Tibial artery (tissue), 4 donors: Measurements from ENCODE around the gene GPR155.

Source experiments
- DNase-seq, 2 donors: peaks; one replicate each; pipeline ENCODE4 v3.0.0-alpha.2; 2019
- H3K27ac ChIP-seq, 2 donors: fragments of 200-600 bp; sonication (generic) in 1 of 2; 1 replicate in 1 of 2; 2 replicates in 1 of 2; pipeline ENCODE4 v1.5.1; 2018 to 2019; ENCODE audit warnings: mild to moderate bottlenecking in 1 of 2
- H3K27me3 ChIP-seq, 2 donors: fragments of 200-600 bp; sonication (generic) in 1 of 2; one replicate each; pipeline versions ENCODE4 v1.5.1 to v1.6.0; 2016 to 2019
- H3K36me3 ChIP-seq, 3 donors: fragments of 200-600 bp; sonication (generic) in 2 of 3; one replicate each; pipeline ENCODE4 v1.5.1; 2016 to 2019; ENCODE audit warnings: mild to moderate bottlenecking in 2 of 3
- H3K4me1 ChIP-seq, 4 donors: fragments of 200-600 bp; sonication (generic) in 2 of 4; 1 replicate in 3 of 4; 2 replicates in 1 of 4; pipeline ENCODE4 v1.5.1; 2016 to 2019
- H3K4me3 ChIP-seq, 2 donors: fragments of 200-600 bp; sonication (generic) in 1 of 2; 1 replicate in 1 of 2; 2 replicates in 1 of 2; pipeline ENCODE4 v1.5.1; 2018 to 2019; ENCODE audit warnings: mild to moderate bottlenecking in 2 of 2
- H3K9me3 ChIP-seq, 3 donors: fragments of 200-600 bp; sonication (generic) in 1 of 3; one replicate each; pipeline ENCODE4 v1.5.1; 2016 to 2019
- intact Hi-C: fragments of 100-400 bp; cut with DNase I; formaldehyde crosslinking; loops from one replicate; pipeline ENCODE4 v1.15.0; 2023; ENCODE audit warnings: low total_unique reads
- TF ChIP-seq, protein P1 (sequence below), 2 experiments: fragments of 200-600 bp in 1 of 2; fragments of 450-650 bp in 1 of 2; IDR thresholded peaks; one replicate each; pipeline ENCODE4 v1.5.1; 2017 to 2019; ENCODE audit warnings: antibody characterized with exemption in 2 of 2, mild to moderate bottlenecking in 1 of 2, moderate library complexity in 1 of 2

The GPR155 gene

DNA sequence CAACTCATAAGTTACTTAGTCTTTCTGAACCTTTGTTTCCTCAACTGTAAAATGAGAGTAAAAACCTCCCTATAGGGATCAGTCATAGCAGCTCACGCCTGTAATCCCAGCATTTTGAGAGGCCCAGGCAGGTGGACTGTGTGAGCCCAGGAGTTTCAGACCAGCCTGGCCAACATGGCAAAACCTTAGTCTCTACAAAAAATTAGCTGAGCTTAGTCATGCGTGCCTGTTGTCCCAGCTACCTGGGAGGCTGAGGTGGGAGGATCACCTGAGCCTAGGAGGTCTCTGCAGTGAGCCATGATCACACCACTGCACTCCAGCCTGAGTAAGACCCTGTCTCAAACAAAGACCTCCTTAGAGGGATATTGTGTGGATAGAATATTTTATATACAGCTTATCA is 2.3 kb downstream of the GPR155 start:
- no peaks in the 10 kb centered on the region for H3K9me3 ChIP-seq
- H3K4me3 ChIP-seq: no peak overlapping the region
- no peaks in the 10 kb centered on the region for H3K27me3 ChIP-seq
- intact Hi-C loops: no loop called here
- no peak for DNase-seq
- H3K4me1 ChIP-seq: peaks cover 0 to 15% (median 1%) of the 10 kb centered on the region in 4 donors
- peak overlapping the region in 1 of 2 donors; percentile 13 for H3K27ac ChIP-seq
- H3K36me3 ChIP-seq: peaks cover 0 to 9% (median 4%) of the 10 kb centered on the region in 3 donors
- TF ChIP-seq, protein P1, sequence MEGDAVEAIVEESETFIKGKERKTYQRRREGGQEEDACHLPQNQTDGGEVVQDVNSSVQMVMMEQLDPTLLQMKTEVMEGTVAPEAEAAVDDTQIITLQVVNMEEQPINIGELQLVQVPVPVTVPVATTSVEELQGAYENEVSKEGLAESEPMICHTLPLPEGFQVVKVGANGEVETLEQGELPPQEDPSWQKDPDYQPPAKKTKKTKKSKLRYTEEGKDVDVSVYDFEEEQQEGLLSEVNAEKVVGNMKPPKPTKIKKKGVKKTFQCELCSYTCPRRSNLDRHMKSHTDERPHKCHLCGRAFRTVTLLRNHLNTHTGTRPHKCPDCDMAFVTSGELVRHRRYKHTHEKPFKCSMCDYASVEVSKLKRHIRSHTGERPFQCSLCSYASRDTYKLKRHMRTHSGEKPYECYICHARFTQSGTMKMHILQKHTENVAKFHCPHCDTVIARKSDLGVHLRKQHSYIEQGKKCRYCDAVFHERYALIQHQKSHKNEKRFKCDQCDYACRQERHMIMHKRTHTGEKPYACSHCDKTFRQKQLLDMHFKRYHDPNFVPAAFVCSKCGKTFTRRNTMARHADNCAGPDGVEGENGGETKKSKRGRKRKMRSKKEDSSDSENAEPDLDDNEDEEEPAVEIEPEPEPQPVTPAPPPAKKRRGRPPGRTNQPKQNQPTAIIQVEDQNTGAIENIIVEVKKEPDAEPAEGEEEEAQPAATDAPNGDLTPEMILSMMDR (IDR thresholded peaks at IDR 0.05): no peak

DNA sequence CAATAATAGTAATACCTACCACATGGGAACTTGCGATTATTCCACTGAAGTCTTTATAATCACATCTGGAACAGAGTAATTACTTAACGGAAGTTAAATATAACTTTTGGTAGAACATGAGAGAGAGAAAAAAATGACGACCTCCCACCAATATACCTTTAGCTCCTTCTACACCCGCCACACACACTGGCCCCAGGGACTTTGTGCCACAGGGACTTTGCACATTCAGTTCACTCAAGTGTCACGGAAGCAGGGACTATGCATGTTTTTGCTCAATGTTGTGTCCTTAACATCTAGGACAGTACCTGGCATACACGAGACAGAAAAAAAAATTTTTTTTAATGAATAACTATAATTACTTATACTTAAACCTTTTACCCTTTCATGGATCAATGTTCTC is 4.0 kb downstream of the GPR155 start:
- intact Hi-C loops: no loop called here
- H3K4me1 ChIP-seq: peaks cover 0 to 15% (median 1%) of the 10 kb centered on the region in 4 donors
- H3K36me3 ChIP-seq: peaks cover 0 to 9% (median 4%) of the 10 kb centered on the region in 3 donors
- no peak overlapping the region for H3K27ac ChIP-seq
- no peaks in the 10 kb centered on the region for H3K9me3 ChIP-seq
- DNase-seq: no peak
- TF ChIP-seq, protein P1 (IDR thresholded peaks at IDR 0.05): no peak
- no peaks in the 10 kb centered on the region for H3K27me3 ChIP-seq
- H3K4me3 ChIP-seq: no peak overlapping the region

DNA sequence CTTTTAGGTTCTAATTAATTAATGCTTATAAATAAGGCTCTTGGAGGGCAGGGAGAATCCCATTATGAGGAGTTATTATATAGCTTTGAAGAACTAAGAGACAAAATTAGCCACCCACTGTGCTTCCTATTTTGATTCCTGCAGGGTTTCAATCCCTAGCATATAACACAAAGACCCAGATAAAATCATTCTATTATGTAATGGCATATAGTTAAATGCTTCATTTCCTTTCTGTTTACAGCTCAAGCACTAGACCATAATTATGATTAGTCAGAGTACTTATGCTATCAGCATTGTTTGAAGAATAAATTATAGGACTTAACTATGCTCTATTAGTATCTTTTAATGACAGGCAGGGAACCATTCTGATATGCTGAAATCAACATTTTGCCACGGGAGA is 9.1 kb downstream of the GPR155 start:
- intact Hi-C loops: no loop called here
- H3K27me3 ChIP-seq: no peaks in the 10 kb centered on the region
- TF ChIP-seq, protein P1 (IDR thresholded peaks at IDR 0.05): no peak
- peaks cover 0 to 9% (median 4%) of the 10 kb centered on the region in 3 donors for H3K36me3 ChIP-seq
- H3K4me1 ChIP-seq: no peaks in the 10 kb centered on the region
- DNase-seq: no peak
- no peak overlapping the region for H3K4me3 ChIP-seq
- H3K9me3 ChIP-seq: no peaks in the 10 kb centered on the region
- H3K27ac ChIP-seq: no peak overlapping the region

DNA sequence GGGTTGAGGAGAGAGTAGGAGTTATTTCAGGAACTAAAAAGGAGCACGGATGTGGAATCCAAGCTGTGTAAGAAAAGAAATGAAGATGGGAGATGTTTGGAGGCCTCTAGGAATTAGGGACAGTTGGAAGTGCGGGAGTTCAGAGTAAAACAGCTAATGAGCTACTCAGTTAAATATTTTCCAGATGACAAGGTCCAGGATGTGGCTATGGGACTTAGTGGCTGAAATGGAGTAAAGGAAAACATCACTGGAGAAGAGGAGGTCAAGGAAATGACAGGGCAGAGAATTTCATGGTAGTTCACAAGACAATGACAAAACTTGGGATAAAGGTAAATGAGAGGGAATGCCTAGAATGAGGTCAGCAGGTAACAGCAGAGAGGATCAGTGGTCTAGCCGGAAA is 13.0 kb downstream of the GPR155 start:
- no peak for DNase-seq
- Histone ChIP-seq H3K36me3 (no peaks in the 10 kb centered on the region), H3K4me3 (no peak overlapping the region), H3K27me3 (no peaks in the 10 kb centered on the region), H3K9me3 (no peaks in the 10 kb centered on the region), H3K4me1 (no peaks in the 10 kb centered on the region), H3K27ac (no peak overlapping the region)
- TF ChIP-seq, protein P1 (IDR thresholded peaks at IDR 0.05): no peak
- intact Hi-C loops: no loop called here

DNA sequence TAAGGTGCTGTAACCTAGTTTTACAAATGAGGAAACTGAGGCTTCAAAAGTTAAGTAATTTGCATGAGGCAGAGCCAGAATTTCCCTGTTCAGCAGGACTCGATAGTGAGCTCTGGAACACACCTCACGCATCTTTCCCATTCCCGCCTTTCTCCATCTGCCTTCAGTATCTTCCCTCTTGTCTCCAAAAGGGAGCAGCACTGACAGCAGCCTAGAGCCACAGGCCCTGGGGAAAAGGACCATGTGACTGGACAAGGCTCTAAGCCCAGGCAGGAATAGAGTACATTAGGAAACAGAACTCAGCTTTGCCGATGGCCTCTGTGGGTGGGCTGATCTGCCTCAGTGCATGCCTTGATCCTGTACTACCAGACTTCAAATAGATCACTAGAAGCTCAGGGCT is 21.5 kb downstream of the GPR155 start:
- H3K4me3 ChIP-seq: no peak overlapping the region
- H3K9me3 ChIP-seq: no peaks in the 10 kb centered on the region
- TF ChIP-seq, protein P1 (IDR thresholded peaks at IDR 0.05): no peak
- H3K4me1 ChIP-seq: no peaks in the 10 kb centered on the region
- no peaks in the 10 kb centered on the region for H3K27me3 ChIP-seq
- no peak for DNase-seq
- intact Hi-C loops: loop anchor here (10.0 kb wide), 2 partner anchors 139 to 229 kb away; no protein-coding TSS in a partner anchor
- no peak overlapping the region for H3K27ac ChIP-seq
- H3K36me3 ChIP-seq: peaks cover 0 to 7% (median 4%) of the 10 kb centered on the region in 3 donors

DNA sequence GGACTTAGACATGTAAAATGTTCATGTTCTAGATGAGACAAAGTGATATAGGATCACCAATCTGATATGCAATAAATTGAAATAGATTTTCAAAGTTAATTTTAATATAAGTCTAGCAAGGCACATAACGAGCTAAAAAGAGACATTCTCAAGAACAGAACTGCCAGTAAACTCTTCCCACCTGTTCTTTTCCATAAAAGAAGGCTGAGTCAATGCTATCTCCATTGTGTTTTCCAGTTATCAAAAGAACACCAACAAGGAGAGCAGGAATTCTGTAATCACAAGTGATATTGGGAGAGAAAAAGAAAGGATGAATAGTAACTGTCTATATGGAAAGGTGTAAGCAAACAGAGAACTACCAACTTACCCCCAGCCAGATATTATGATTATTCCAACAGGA is 25.6 kb downstream of the GPR155 start:
- H3K4me1 ChIP-seq: no peaks in the 10 kb centered on the region
- TF ChIP-seq, protein P1 (IDR thresholded peaks at IDR 0.05): no peak

More for the DNA sequence above, 25.6 kb downstream of the GPR155 start:
- DNase-seq: no peak
- H3K27me3 ChIP-seq: no peaks in the 10 kb centered on the region
- intact Hi-C loops: loop anchor here (5.0 to 10.0 kb wide), 3 partner anchors 61 to 234 kb away; no protein-coding TSS in a partner anchor
- no peaks in the 10 kb centered on the region for H3K9me3 ChIP-seq
- H3K36me3 ChIP-seq: peaks cover under 1 to 29% (median 26%) of the 10 kb centered on the region in 3 donors
- no peak overlapping the region for H3K27ac ChIP-seq
- no peak overlapping the region for H3K4me3 ChIP-seq
